Neural cell (in vitro differentiated cells): ENCODE data around the gene AFDN. TPM values are rescaled to one million over a fixed set of nuclear protein-coding genes. Genes with fewer than 3 reads are reported as not detected.

Source experiments
- H2AFZ ChIP-seq: fragments of 200-600, 300-800 bp; sonication (generic), shearing (Covaris generic); 2 replicates; pipeline ENCODE4 v1.6.0; 2014; ENCODE audit warnings: low read depth, mild to moderate bottlenecking, antibody characterized with exemption, low read length, moderate library complexity
- H3F3A ChIP-seq: fragments of 200-600 bp; shearing (Covaris generic); 2 replicates; pipeline ENCODE4 v1.6.1; 2016; ENCODE audit warnings: mild to moderate bottlenecking, moderate library complexity, mixed read lengths, antibody characterized with exemption, low read length; ENCODE audit not compliant: insufficient read depth, poor library complexity, severe bottlenecking
- H3K27ac ChIP-seq: fragments of 200-600, 300-800 bp; sonication (generic), shearing (Covaris generic); 2 replicates; pipeline ENCODE4 v1.5.1; 2014; ENCODE audit warnings: mild to moderate bottlenecking, low read length, moderate library complexity
- H3K27me3 ChIP-seq: fragments of 300-800, 200-600 bp; sonication (generic), shearing (Covaris generic); 2 replicates; pipeline ENCODE4 v1.6.0; 2014; ENCODE audit warnings: mild to moderate bottlenecking, low read depth, low read length, moderate library complexity; ENCODE audit not compliant: insufficient read depth
- H3K36me3 ChIP-seq: fragments of 300-800, 200-600 bp; sonication (generic), shearing (Covaris generic); 2 replicates; pipeline ENCODE4 v1.5.1; 2014; ENCODE audit warnings: mild to moderate bottlenecking, antibody characterized with exemption, low read length, moderate library complexity; ENCODE audit not compliant: insufficient read depth
- H3K4me2 ChIP-seq: fragments of 300-800, 200-600 bp; sonication (generic), shearing (Covaris generic); 2 replicates; pipeline ENCODE4 v1.6.0; 2014; ENCODE audit warnings: mild to moderate bottlenecking, low read length
- H3K4me3 ChIP-seq: fragments of 300-800, 200-600 bp; sonication (generic), shearing (Covaris generic); 2 replicates; pipeline ENCODE4 v1.5.1; 2014; ENCODE audit warnings: mild to moderate bottlenecking, low read length, moderate library complexity
- H3K79me2 ChIP-seq: fragments of 200-600 bp; shearing (Covaris generic); replicated peaks from 2 replicates; pipeline ENCODE4 v1.6.0; 2014; ENCODE audit warnings: mild to moderate bottlenecking, low read length, moderate library complexity; ENCODE audit not compliant: insufficient read depth
- H3K9ac ChIP-seq: fragments of 300-800, 200-600 bp; sonication (generic), shearing (Covaris generic); 2 replicates; pipeline ENCODE4 v1.6.1; 2016; ENCODE audit warnings: mild to moderate bottlenecking, low read length, mixed read lengths
- H3K9me2 ChIP-seq: fragments of 200-600 bp; shearing (Covaris generic); 2 replicates; pipeline ENCODE4 v1.6.1; 2016; ENCODE audit warnings: mild to moderate bottlenecking, low read length, mixed read lengths; ENCODE audit not compliant: insufficient read depth
- H3K9me3 ChIP-seq: fragments of 200-600, 300-800 bp; sonication (generic), shearing (Covaris generic); 2 replicates; pipeline ENCODE4 v1.6.1; 2016; ENCODE audit warnings: mild to moderate bottlenecking, mixed run types, low read length, moderate library complexity, mixed read lengths
- H4K20me1 ChIP-seq: fragments of 200-600 bp; shearing (Covaris generic); 2 replicates; pipeline ENCODE4 v1.6.1; 2016; ENCODE audit warnings: mild to moderate bottlenecking, mixed run types; ENCODE audit not compliant: insufficient read depth
- EP300 ChIP-seq: fragments of 450-650 bp; conservative IDR thresholded peaks from 2 replicates; pipeline ENCODE4 v1.6.1; 2014; ENCODE audit warnings: antibody characterized with exemption, mild to moderate bottlenecking, moderate library complexity; ENCODE audit not compliant: poor library complexity, severe bottlenecking
- EZH2 ChIP-seq: fragments of 200-600, 300-800 bp; shearing (Covaris generic), sonication (generic); IDR thresholded peaks from 2 replicates; pipeline ENCODE4 v1.6.1; 2014; ENCODE audit warnings: antibody characterized with exemption, low read length, borderline replicate concordance, mild to moderate bottlenecking; ENCODE audit not compliant: insufficient read depth, poor library complexity, severe bottlenecking
- MXI1 ChIP-seq: fragments of 450-650 bp; conservative IDR thresholded peaks from 2 replicates; pipeline ENCODE4 v1.6.1; 2014; ENCODE audit warnings: antibody characterized with exemption, mild to moderate bottlenecking; ENCODE audit not compliant: poor library complexity, severe bottlenecking
- POLR2AphosphoS5 ChIP-seq: IDR thresholded peaks from 2 replicates; pipeline ENCODE4 v1.6.1; 2012
- RAD21 ChIP-seq: fragments of 450-650 bp; conservative IDR thresholded peaks from 2 replicates; pipeline ENCODE4 v1.6.1; 2014; ENCODE audit warnings: antibody characterized with exemption, mild to moderate bottlenecking, moderate library complexity
- REST ChIP-seq: IDR thresholded peaks from 2 replicates; pipeline ENCODE4 v1.6.1; 2012; ENCODE audit warnings: borderline replicate concordance
- SMC3 ChIP-seq: fragments of 450-650 bp; conservative IDR thresholded peaks from 2 replicates; pipeline ENCODE4 v1.6.1; 2014; ENCODE audit warnings: antibody characterized with exemption, mild to moderate bottlenecking, moderate library complexity; ENCODE audit not compliant: poor library complexity
- TAF1 ChIP-seq: IDR thresholded peaks from 2 replicates; pipeline ENCODE4 v1.6.1; 2012; ENCODE audit warnings: low read depth
- polyA plus RNA-seq: library from polyadenylated mRNA; depleted of rRNA; stranded (reverse); fragments of >200 nt; gene quantifications from 2 replicates; pipeline ENCODE4 v1.2.3, GENCODE V29; 2014
- TF ChIP-seq, protein P1 (sequence below): fragments of 450-650 bp; IDR thresholded peaks from 2 replicates; pipeline ENCODE4 v1.5.1; 2014; ENCODE audit warnings: antibody characterized with exemption, mild to moderate bottlenecking, moderate library complexity; ENCODE audit not compliant: poor library complexity, severe bottlenecking

The AFDN gene
- polyA plus RNA-seq, 1 donor from 2014 or later = 193 TPM

DNA sequence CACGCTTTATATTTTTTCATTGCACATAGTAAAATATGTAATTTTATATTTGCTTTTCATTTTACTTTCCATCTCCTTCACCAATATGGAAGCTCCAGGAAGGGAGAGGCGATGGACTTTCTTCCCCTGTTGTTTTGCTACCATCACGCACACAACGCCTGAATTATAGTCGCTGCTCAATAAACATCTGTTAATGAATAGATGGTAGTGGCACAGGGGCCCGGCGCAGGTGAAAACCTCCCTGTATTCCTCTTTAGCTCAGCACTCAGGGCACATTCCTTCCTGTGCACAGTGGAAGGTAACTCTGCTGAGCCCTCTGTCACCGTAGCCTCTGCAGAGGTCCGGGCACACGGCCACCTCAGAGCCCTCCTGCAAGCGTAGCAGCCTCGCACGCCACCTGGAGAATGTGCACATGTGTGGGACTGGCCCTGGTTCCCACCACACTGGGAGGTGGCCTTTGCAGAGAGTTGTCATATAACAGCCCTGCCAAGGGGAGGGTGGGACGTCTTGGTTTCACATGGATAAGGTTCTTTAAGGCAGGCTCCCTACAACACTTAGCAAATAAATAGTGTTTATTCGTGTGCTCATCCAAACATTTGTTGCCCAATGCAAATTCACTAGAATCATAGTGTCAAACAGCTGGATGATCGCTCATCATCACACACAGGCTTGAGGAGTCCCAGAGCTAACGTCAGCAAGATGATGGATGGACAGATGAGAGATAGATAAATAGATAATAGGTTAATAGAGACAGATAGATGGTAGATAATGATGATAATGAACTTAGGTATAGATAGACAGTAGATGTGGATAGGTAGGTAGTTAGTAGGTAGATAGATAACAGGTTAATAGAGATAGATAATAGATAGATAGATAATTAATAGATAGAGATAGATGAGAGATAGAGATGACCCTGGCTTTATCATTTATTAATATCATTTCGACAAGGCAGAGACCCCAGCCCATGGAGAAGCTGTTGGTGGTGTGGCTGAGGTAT lies 32.3 kb upstream of the AFDN start:
- Histone ChIP-seq H4K20me1 (no peaks in the 10 kb centered on the region), H3K27ac (no peak overlapping the region), H3K36me3 (no peaks in the 10 kb centered on the region), H3K9ac (no peak overlapping the region), H2AFZ (no peak overlapping the region), H3F3A (no peaks in the 10 kb centered on the region), H3K4me2 (no peak overlapping the region), H3K9me3 (no peaks in the 10 kb centered on the region), H3K79me2 (no peaks in the 10 kb centered on the region), H3K4me3 (no peak overlapping the region), H3K27me3 (no peaks in the 10 kb centered on the region), H3K9me2 (no peaks in the 10 kb centered on the region)
- TF ChIP-seq REST (no peak), SMC3 (no peak), RAD21 (no peak), EP300 (no peak), EZH2 (no peak), MXI1 (no peak), TAF1 (no peak), POLR2AphosphoS5 (no peak)
- TF ChIP-seq, protein P1, sequence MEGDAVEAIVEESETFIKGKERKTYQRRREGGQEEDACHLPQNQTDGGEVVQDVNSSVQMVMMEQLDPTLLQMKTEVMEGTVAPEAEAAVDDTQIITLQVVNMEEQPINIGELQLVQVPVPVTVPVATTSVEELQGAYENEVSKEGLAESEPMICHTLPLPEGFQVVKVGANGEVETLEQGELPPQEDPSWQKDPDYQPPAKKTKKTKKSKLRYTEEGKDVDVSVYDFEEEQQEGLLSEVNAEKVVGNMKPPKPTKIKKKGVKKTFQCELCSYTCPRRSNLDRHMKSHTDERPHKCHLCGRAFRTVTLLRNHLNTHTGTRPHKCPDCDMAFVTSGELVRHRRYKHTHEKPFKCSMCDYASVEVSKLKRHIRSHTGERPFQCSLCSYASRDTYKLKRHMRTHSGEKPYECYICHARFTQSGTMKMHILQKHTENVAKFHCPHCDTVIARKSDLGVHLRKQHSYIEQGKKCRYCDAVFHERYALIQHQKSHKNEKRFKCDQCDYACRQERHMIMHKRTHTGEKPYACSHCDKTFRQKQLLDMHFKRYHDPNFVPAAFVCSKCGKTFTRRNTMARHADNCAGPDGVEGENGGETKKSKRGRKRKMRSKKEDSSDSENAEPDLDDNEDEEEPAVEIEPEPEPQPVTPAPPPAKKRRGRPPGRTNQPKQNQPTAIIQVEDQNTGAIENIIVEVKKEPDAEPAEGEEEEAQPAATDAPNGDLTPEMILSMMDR = no peak

- H3K4me3 ChIP-seq = no peak overlapping the region
- no peaks in the 10 kb centered on the region for H3K27me3 ChIP-seq
- H3K4me2 ChIP-seq = no peak overlapping the region
- no peak overlapping the region for H2AFZ ChIP-seq
- H3K27ac ChIP-seq = no peak overlapping the region
- H4K20me1 ChIP-seq = no peaks in the 10 kb centered on the region
- TF ChIP-seq POLR2AphosphoS5 (no peak), EP300 (no peak), TAF1 (no peak), RAD21 (no peak), REST (no peak), SMC3 (no peak), MXI1 (no peak), EZH2 (no peak)
- TF ChIP-seq, protein P1 = no peak
- H3K9me3 ChIP-seq = no peaks in the 10 kb centered on the region
- no peaks in the 10 kb centered on the region for H3K79me2 ChIP-seq
- no peaks in the 10 kb centered on the region for H3K9me2 ChIP-seq
- H3K9ac ChIP-seq = no peak overlapping the region
- H3F3A ChIP-seq = no peaks in the 10 kb centered on the region
- H3K36me3 ChIP-seq = no peaks in the 10 kb centered on the region
These were observed 31.3 kb upstream of the AFDN start for GRCh38 chr6:167795321-167795811.
